GM12864 (cell line): Measurements from ENCODE around the gene IGFL4.

Experiments
- DNase-seq: peaks from one replicate; pipeline ENCODE4 v3.0.0-alpha.2; 2011; ENCODE audit warnings: low read depth
- H3K4me3 ChIP-seq: 2 replicates; pipeline ENCODE4 v1.5.1; 2011; ENCODE audit warnings: mild to moderate bottlenecking, low read depth, low read length, control low read depth
- CTCF ChIP-seq: IDR thresholded peaks from 2 replicates; pipeline ENCODE4 v1.5.1; 2011; ENCODE audit warnings: low read depth, mild to moderate bottlenecking, moderate library complexity, low read length, control low read depth, inconsistent platforms; ENCODE audit errors: missing control alignments

Gene IGFL4

GRCh38 chr19:46032597-46033025 lies 8.2 kb downstream of the IGFL4 start:
- no peak for TF ChIP-seq CTCF
- no peak overlapping the region for H3K4me3 ChIP-seq

GRCh38 chr19:46031781-46032596 lies 8.8 kb downstream of the IGFL4 start:
- TF ChIP-seq CTCF: no peak
- DNase-seq: no peak

More at GRCh38 chr19:46032597-46033025, 8.2 kb downstream of the IGFL4 start:
- DNase-seq: no peak

GRCh38 chr19:46030812-46031550 lies 9.8 kb downstream of the IGFL4 start:
- TF ChIP-seq CTCF: no peak
- H3K4me3 ChIP-seq: no peak overlapping the region
- DNase-seq: no peak

More at GRCh38 chr19:46031781-46032596, 8.8 kb downstream of the IGFL4 start:
- no peak overlapping the region for H3K4me3 ChIP-seq

- no peak for TF ChIP-seq CTCF
- no peak for DNase-seq
- H3K4me3 ChIP-seq: no peak overlapping the region
Observed at GRCh38 chr19:46025835-46026234, 15.0 kb downstream of the IGFL4 start.

GRCh38 chr19:46023311-46023779 lies 17.5 kb downstream of the IGFL4 start:
- no peak for TF ChIP-seq CTCF
- H3K4me3 ChIP-seq: no peak overlapping the region
- DNase-seq: no peak

GRCh38 chr19:46022431-46023310 lies 18.1 kb downstream of the IGFL4 start, which contains the start of gene PGLYRP1:
Gene PGLYRP1, minus strand, starts transcription at chr19:46023053. Its CDS starts 32 bp downstream, at chr19:46023021.
- TF ChIP-seq CTCF: no peak
- no peak for DNase-seq

More at GRCh38 chr19:46022431-46023310, 18.1 kb downstream of the IGFL4 start, which contains the start of gene PGLYRP1:
- no peak within 1 kb of the TSS for H3K4me3 ChIP-seq
